Peyer's patch (tissue), 4 donors: ENCODE results near the gene NKAPD1. TPM values are rescaled to one million over a fixed set of nuclear protein-coding genes. Genes with fewer than 3 reads are reported as not detected.

Experiments used
- DNase-seq, 3 donors: peaks; one replicate each; pipeline ENCODE4 v3.0.0-alpha.2; 2017 to 2019
- H3K27ac ChIP-seq, 4 donors: fragments of 200-600 bp; sonication (generic); one replicate each; pipeline ENCODE4 v1.5.1; 2016 to 2019
- H3K27me3 ChIP-seq, 2 donors: fragments of 200-600 bp; sonication (generic); one replicate each; pipeline ENCODE4 v1.5.1; 2019
- H3K36me3 ChIP-seq, 3 donors: fragments of 200-600 bp; sonication (generic); one replicate each; pipeline ENCODE4 v1.5.1; 2016 to 2019
- H3K4me1 ChIP-seq, 4 donors: fragments of 200-600 bp; sonication (generic); one replicate each; pipeline ENCODE4 v1.5.1; 2016 to 2019
- H3K4me3 ChIP-seq, 4 donors: fragments of 200-600 bp; sonication (generic); 1 replicate in 3 of 4; 2 replicates in 1 of 4; pipeline ENCODE4 v1.5.1; 2016 to 2019; ENCODE audit warnings: mild to moderate bottlenecking in 1 of 4
- H3K9me3 ChIP-seq, 4 donors: fragments of 200-600 bp; sonication (generic); one replicate each; pipeline ENCODE4 v1.5.1; 2016 to 2019; ENCODE audit warnings: mild to moderate bottlenecking in 1 of 4
- CTCF ChIP-seq, 6 experiments: fragments of 450-650 bp in 4 of 6; fragments of 200-600 bp in 2 of 6; sonication (generic) in 1 of 6; IDR thresholded peaks; one replicate each; pipeline ENCODE4 v1.5.1; 2017 to 2019; ENCODE audit warnings: antibody characterized with exemption in 6 of 6, mild to moderate bottlenecking in 3 of 6, moderate library complexity in 1 of 6
- POLR2A ChIP-seq, 2 donors: fragments of 450-650 bp; IDR thresholded peaks; one replicate each; pipeline ENCODE4 v1.5.1; 2017; ENCODE audit warnings: antibody characterized with exemption in 2 of 2, mild to moderate bottlenecking in 2 of 2, moderate library complexity in 2 of 2
- small RNA-seq, 2 donors: library from RNA; depleted of rRNA; stranded (forward); fragments of <200 nt; gene quantifications; one replicate each; pipeline ENCODE3, GENCODE V24; 2016
- total RNA-seq, 4 donors: library from RNA; depleted of rRNA; stranded (reverse); fragments of >200 nt; gene quantifications; one replicate each; pipeline ENCODE4 v1.1.0, GENCODE V29; 2016

NKAPD1 gene
- total RNA-seq, 4 donors from 2014 or later: 10.1 to 28.1 (median 11.8) TPM

GRCh38 chr11:112128483-112129121, 54.5 kb downstream of the NKAPD1 start:
- Histone ChIP-seq H3K4me3 (no peak overlapping the region), H3K27ac (peak overlapping the region in 3 of 4 donors; percentile 22 to 80 (median 78)), H3K9me3 (no peaks in the 10 kb centered on the region), H3K36me3 (no peaks in the 10 kb centered on the region), H3K27me3 (no peaks in the 10 kb centered on the region), H3K4me1 (peaks cover 0 to 38% (median 1%) of the 10 kb centered on the region in 4 donors)
- TF ChIP-seq POLR2A (IDR thresholded peaks at IDR 0.05) (peak in 1 of 2 donors; percentile 19), CTCF (IDR thresholded peaks at IDR 0.05) (no peak)
- DNase-seq: peak in 2 of 3 donors; percentile 86 to 92

DNA sequence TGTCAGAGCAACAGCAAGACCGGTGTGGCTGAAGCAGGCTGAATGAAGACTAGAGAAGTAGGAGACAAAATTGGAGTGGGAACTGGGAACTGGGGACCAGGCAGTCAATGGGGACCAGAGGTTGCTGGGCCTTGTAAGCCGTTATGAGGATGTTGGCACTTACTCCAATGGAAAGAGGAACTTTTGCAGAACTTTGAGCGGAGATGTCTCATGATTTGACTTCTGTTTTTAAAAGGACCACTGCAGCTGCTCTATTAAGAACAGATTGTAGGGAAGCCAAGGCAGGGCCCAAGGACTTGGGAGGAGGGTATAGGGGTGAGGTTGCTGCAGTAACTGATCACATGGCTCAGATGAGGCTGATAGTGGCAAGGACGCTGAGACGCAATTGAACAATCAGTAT, 55.6 kb downstream of the NKAPD1 start:
- Histone ChIP-seq H3K27me3 (no peaks in the 10 kb centered on the region), H3K36me3 (no peaks in the 10 kb centered on the region), H3K27ac (peak overlapping the region in 2 of 4 donors; percentile 78 to 80), H3K4me1 (peaks cover 0 to 38% (median 1%) of the 10 kb centered on the region in 4 donors), H3K4me3 (no peak overlapping the region), H3K9me3 (no peaks in the 10 kb centered on the region)
- no peak for DNase-seq
- TF ChIP-seq CTCF (IDR thresholded peaks at IDR 0.05) (no peak), POLR2A (IDR thresholded peaks at IDR 0.05) (no peak)

GRCh38 chr11:112132737-112133136, 58.6 kb downstream of the NKAPD1 start:
- H3K9me3 ChIP-seq: no peaks in the 10 kb centered on the region
- H3K27me3 ChIP-seq: no peaks in the 10 kb centered on the region
- peak overlapping the region in 2 of 4 donors; percentile 77 to 90 for H3K27ac ChIP-seq
- no peak for DNase-seq
- TF ChIP-seq POLR2A (IDR thresholded peaks at IDR 0.05) (no peak), CTCF (IDR thresholded peaks at IDR 0.05) (no peak)
- no peaks in the 10 kb centered on the region for H3K36me3 ChIP-seq
- peaks cover 0 to 38% (median 1%) of the 10 kb centered on the region in 4 donors for H3K4me1 ChIP-seq
- no peak overlapping the region for H3K4me3 ChIP-seq

GRCh38 chr11:112134473-112134872, 60.4 kb downstream of the NKAPD1 start:
- no peaks in the 10 kb centered on the region for H3K27me3 ChIP-seq
- H3K9me3 ChIP-seq: no peaks in the 10 kb centered on the region
- H3K4me1 ChIP-seq: peaks cover 0 to 28% (median 1%) of the 10 kb centered on the region in 4 donors
- DNase-seq: no peak
- TF ChIP-seq CTCF (IDR thresholded peaks at IDR 0.05) (no peak), POLR2A (IDR thresholded peaks at IDR 0.05) (no peak)
- no peak overlapping the region for H3K27ac ChIP-seq
- no peaks in the 10 kb centered on the region for H3K36me3 ChIP-seq
- H3K4me3 ChIP-seq: no peak overlapping the region

Small RNA genes within 50 kb of the gene (small RNA-seq; reads per million reads assigned to genes)
- gene AP000907.3 (0 reads per million in 2 donors), gene RNU6-893P (0 reads per million in 2 donors)

Other genes with a start within 250 kb of the NKAPD1 start
- 10 to 100 TPM; 14.0 to 32.4 (median 31.7) TPM for gene ALG9, start 202.7 kb upstream of the NKAPD1 start, total RNA-seq
- 1 to 10 TPM in 2 of 4 donors, under 1 TPM in 2; 0.53 to 1.7 (median 1.1) TPM for gene FDXACB1, start 195.1 kb upstream of the NKAPD1 start, total RNA-seq
- 10 to 100 TPM in 3 of 4 donors, not detected in 1; 11.9 to 22.6 (median 16.0) TPM for gene CFAP68, start 194.8 kb upstream of the NKAPD1 start, total RNA-seq
- 10 to 100 TPM in 3 of 4 donors, 1 to 10 TPM in 1; 7.7 to 32.2 (median 14.9) TPM for gene CRYAB, start 162.5 kb upstream of the NKAPD1 start, total RNA-seq
- gene HSPB2, start 161.6 kb upstream of the NKAPD1 start, total RNA-seq: 1 to 10 TPM in 1 of 4 donors, under 1 TPM in 1, not detected in 2; 0.94 to 2.5 TPM
- gene C11orf52, start 155.4 kb upstream of the NKAPD1 start, total RNA-seq: 10 to 100 TPM in 2 of 4 donors, 1 to 10 TPM in 2; 4.1 to 15.7 (median 10.4) TPM
- 10 to 100 TPM in 3 of 4 donors, 1 to 10 TPM in 1; 9.8 to 37.1 (median 15.1) TPM for gene DIXDC1, start 137.0 kb upstream of the NKAPD1 start, total RNA-seq
- 10 to 100 TPM; 23.2 to 28.6 (median 27.0) TPM for gene DLAT, start 48.9 kb upstream of the NKAPD1 start, total RNA-seq
- gene PIH1D2, start 282 bp upstream of the NKAPD1 start, total RNA-seq: 10 to 100 TPM in 1 of 4 donors, 1 to 10 TPM in 1, not detected in 2; 2.8 to 11.6 TPM
- gene TIMM8B, start 12.5 kb downstream of the NKAPD1 start, total RNA-seq: 10 to 100 TPM; 27.8 to 33.3 (median 29.8) TPM
- gene SDHD, start 12.6 kb downstream of the NKAPD1 start, total RNA-seq: 100 to 1,000 TPM; 114 to 290 (median 149) TPM
- 10 to 100 TPM; 19.0 to 57.4 (median 42.5) TPM for gene IL18, start 89.8 kb downstream of the NKAPD1 start, total RNA-seq
- 1 to 10 TPM in 1 of 4 donors, not detected in 3; 2.0 TPM for gene TEX12, start 93.1 kb downstream of the NKAPD1 start, total RNA-seq
- gene BCO2, start 101.2 kb downstream of the NKAPD1 start, total RNA-seq: 10 to 100 TPM in 3 of 4 donors, 1 to 10 TPM in 1; 9.9 to 56.2 (median 25.4) TPM
- 10 to 100 TPM; 15.7 to 34.3 (median 24.5) TPM for gene PTS, start 152.1 kb downstream of the NKAPD1 start, total RNA-seq
- gene PLET1, start 186.6 kb downstream of the NKAPD1 start, total RNA-seq: not detected